AG20443 (cell line): ENCODE results near the gene CHD1L.
A peak's percentile ranks its signal among the peaks of the same experiment; 100 is the strongest.
"Not testable (repeated sequence)": the region's sequence is repeated elsewhere in the genome, so short reads cannot be mapped to it uniquely, and the experiment has no call there.

Experiments
- DNase-seq: peaks from one replicate; pipeline ENCODE4 v3.0.0; 2012; ENCODE audit warnings: low spot score, mixed read lengths

CHD1L gene

GRCh38 chr1:147242449-147243227 is at the start of gene CHD1L:
Gene CHD1L, plus strand, starts transcription at chr1:147242684. Its CDS starts 20 bp downstream, at chr1:147242704.
- DNase-seq = peak; percentile 97

GRCh38 chr1:147197324-147197723 is 45.2 kb upstream of the CHD1L start:
- not testable (repeated sequence) for DNase-seq

GRCh38 chr1:147201276-147201675 is 41.2 kb upstream of the CHD1L start:
- no peak for DNase-seq

GRCh38 chr1:147201786-147202185 is 40.7 kb upstream of the CHD1L start:
- DNase-seq = no peak

- DNase-seq = no peak
Observed at GRCh38 chr1:147202576-147202975, 39.9 kb upstream of the CHD1L start.

GRCh38 chr1:147204080-147204479 is 38.4 kb upstream of the CHD1L start:
- DNase-seq = no peak

- DNase-seq = no peak
Observed at GRCh38 chr1:147207192-147207591, 35.3 kb upstream of the CHD1L start.

GRCh38 chr1:147208619-147209018 is 33.9 kb upstream of the CHD1L start:
- no peak for DNase-seq

- no peak for DNase-seq
Observed at GRCh38 chr1:147209825-147210821, 32.4 kb upstream of the CHD1L start.

- DNase-seq = no peak
Observed at GRCh38 chr1:147210987-147211386, 31.5 kb upstream of the CHD1L start.

- DNase-seq = no peak
Observed at GRCh38 chr1:147211577-147211976, 30.9 kb upstream of the CHD1L start.

GRCh38 chr1:147213271-147213670 is 29.2 kb upstream of the CHD1L start:
- DNase-seq = no peak

- DNase-seq = no peak
Observed at GRCh38 chr1:147214325-147214724, 28.2 kb upstream of the CHD1L start.

- no peak for DNase-seq
Observed at GRCh38 chr1:147214842-147215539, 27.5 kb upstream of the CHD1L start.

GRCh38 chr1:147215540-147215916 is 27.0 kb upstream of the CHD1L start:
- no peak for DNase-seq

GRCh38 chr1:147216124-147216523 is 26.4 kb upstream of the CHD1L start:
- DNase-seq = no peak

GRCh38 chr1:147217141-147217540 is 25.3 kb upstream of the CHD1L start:
- DNase-seq = no peak

- no peak for DNase-seq
Observed at GRCh38 chr1:147218606-147219005, 23.9 kb upstream of the CHD1L start.

GRCh38 chr1:147223740-147224615 is 18.5 kb upstream of the CHD1L start:
- DNase-seq = no peak

GRCh38 chr1:147225193-147225730 is 17.2 kb upstream of the CHD1L start, which contains the start of gene FMO5:
Gene FMO5, minus strand, starts transcription at chr1:147225339. Its CDS starts 310 bp downstream, at chr1:147225029.
- peak; percentile 84 for DNase-seq

- not testable (repeated sequence) for DNase-seq
Observed at GRCh38 chr1:147231032-147231431, 11.5 kb upstream of the CHD1L start.
